ENCODE measurements around the gene IL17B. TPM values are rescaled to one million over a fixed set of nuclear protein-coding genes. Genes with fewer than 3 reads are reported as not detected.

The IL17B gene
- total and polyA plus RNA-seq, 2 of the 8 experiments (the other 6 are each of a cell fraction or from before 2014, with no cell fraction given): 0.18 TPM; not detected in 1

GRCh38 chr5:149358294-149358651 is 20.8 kb downstream of the IL17B start (continued):
- TF ChIP-seq CHD7 (IDR thresholded peaks at IDR 0.05; ENCODE audit: insufficient replicate concordance, low read length): no peak

Measured in H1 (cell line).